ENCODE results near the gene LCE1E.

GRCh38 chr1:152796421-152796820 is 10.4 kb downstream of the LCE1E start, which contains the start of gene LCE1D:
- TF ChIP-seq POLR2A (IDR thresholded peaks at IDR 0.05) (no peak), CTCF (IDR thresholded peaks at IDR 0.05) (no peak)

Measured in tibial nerve (tissue), 3 donors.